ENCODE measurements around the gene GOLGA1.
A peak's percentile ranks its signal among the peaks of the same experiment; 100 is the strongest.
"Not testable (repeated sequence)": the region's sequence is repeated elsewhere in the genome, so short reads cannot be mapped to it uniquely, and the experiment has no call there.

Gene GOLGA1

DNA sequence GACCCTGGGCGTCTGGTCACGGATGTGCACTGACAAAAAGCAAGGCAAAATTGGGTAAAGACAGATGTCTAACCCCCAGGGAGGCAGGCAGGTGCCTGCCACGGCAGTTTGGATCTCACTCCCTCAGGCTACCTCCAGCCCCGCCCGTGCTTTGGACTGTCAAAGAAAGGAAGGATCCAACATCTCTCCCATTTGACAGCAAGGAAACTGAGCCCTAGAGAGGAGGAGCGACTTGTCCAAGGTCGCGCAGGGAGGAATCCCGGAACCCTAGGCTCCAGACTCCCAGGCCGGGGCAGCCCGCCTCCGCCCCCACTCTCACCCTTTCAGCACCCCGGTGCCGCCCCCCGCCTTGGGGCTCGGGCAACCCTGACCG, 376 bp downstream of the GOLGA1 start:
- peak in 1 of 14 donors; percentile 68 for DNase-seq

DNA sequence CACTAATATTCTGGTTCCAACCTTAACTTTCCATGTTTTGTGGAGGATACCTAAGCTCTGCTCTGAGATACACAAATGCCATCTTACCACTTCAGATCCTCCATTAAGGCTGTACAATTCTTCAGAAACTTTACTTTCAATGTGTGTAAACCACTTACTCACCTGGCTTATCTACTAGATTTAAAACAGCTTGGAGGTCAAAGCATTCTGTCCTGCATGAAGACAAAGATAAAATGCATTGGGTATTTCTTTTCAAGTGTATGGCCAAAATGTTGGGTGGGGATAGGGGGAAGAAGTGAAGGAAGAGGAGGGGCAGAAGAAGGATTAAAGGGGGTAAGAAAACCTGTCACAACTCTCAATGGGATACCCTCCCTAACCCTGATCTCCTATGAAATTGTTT, 939 bp downstream of the GOLGA1 start:
- no peak for DNase-seq

DNA sequence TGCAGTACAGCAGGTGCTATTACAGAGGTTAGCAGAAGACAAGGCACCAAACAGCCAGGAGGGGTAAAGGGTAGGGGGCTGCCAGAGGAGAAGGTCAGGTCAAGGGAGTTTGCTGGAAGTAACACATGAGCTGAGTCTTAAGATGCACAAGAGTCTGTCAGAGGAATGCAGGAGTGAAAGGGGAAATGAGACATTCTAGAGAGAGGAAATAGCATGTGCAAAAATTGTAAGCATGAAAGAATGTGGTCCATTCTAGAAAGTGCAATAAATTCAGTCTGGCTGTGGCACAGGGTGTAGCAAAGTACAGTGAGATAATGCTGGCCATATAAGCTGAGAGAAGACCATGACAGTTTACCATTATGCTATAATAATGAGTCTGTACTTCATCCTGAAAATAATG, 6.6 kb downstream of the GOLGA1 start:
- DNase-seq, result no peak

DNA sequence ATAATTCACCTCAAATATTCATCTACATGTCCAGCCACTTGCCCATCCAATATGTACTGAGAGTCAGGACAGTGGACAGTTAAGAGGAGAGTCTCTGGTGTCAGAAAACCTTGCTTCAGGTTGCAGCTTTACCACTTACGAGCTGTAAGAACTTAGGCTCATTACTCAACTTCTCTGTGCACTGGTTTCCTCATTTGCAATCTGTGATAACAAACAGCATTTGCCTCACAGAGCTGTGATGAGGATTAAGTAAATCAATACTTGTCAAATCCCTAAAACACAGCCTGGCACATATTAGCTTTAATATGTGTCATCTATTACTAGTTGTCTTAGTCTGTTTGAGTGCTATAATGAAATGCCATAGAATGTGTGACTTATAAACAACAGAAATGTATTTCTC, 8.6 kb downstream of the GOLGA1 start:
- no peak for DNase-seq

DNA sequence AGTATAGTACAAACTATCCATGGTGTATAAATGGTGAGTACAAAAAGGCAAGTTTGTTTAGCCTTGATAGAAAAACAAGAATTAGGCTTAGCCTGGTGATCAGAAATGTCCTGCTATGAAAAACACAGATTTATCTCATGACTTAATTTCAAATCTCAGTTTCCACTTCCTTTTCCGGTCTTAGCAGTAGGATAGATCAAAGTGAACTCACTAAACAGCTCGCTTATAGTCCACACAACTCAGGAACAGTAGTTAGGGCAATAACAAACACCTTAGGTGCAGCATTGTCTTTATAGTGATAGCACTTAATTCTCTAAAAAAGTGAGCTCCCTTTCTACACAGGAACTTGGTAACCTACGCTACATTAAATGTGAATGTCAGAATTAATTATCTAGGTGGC, 11.4 kb downstream of the GOLGA1 start:
- DNase-seq, result no peak

DNA sequence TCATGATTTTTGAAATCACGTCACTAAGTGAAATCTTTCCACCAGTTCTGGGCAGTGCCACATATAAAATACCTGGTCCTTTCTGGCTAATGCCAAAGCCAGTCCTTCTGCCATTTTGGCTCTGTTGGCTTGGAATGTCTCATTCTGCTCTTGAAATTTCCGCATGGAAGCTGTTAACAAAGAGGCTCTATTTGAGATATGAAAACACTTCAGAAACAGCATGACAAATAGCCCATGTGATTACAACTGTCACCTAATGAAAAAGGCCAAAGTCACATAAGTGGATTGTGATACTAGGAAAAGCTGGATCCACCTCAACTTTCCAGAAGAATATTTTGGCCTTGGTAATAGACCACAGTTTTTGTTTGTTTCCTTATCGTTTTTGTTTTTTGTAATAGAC, 12.8 kb downstream of the GOLGA1 start:
- DNase-seq, result no peak

DNA sequence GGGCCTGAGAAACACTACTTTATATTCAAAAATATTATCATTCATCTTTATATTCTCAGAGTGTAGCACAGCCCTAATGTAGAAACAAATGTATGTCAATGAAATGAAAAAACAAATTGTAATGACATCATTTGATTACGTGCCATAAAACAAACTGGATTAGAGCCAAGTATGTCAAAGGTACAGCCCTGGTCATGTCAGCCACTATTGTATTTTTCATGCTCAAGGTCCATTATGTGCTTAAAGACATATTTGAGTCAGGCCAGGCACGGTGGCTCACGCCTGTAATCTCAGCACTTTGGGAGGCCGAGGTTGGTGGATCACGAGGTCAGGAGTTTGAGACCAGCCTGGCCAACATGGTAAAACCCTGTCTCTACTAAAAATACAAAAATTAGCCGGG, 20.5 kb downstream of the GOLGA1 start:
- DNase-seq, result not testable (repeated sequence)

DNA sequence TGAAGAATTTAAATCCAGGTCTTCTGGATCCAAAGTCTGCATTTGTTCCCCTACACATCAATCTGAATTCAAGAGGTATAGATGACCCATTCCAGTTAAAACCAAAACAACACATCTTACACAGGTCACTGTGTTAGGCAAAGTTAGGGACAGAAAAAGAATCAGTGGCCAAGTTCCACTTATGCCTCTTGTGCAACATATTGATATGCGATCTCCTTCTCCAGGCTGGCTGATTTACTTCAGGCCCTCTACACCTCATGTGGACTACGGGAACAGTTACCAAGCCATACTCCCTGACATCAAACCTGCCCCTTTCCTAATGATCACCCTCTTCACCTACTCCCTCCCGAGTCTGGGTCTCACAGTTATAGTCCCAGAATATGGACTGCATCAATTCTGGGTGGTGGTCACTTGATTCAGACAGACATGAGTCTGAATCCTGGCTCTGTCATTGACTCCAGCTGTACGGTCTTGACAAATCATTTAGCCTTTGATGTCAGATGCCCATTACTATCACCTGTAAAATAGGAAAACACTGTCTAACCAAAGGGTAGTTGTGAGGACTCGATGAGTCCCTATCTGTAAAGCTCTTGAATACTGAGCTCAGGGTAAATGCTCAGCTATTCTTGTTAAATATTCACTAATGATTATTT, 26.0 kb downstream of the GOLGA1 start:
- DNase-seq, result no peak

DNA sequence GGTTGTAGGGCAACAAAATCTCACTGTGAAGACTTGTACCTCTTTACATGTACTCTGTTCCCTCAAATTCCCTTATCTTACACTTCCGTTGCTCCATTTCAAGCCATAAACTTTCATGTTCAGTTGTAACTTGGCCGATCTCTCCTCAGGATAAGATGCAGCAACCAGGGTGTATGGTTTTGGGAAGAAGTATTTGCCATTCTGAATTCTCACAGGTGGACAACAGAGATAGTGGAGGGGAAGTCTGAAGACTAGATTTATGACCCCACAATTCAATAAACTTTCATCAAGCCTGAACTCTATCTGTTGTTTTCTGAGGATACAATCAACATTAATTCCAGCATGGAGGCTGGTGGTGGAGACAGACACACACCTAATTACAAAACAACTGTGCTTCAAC, 27.5 kb downstream of the GOLGA1 start:
- no peak for DNase-seq

DNA sequence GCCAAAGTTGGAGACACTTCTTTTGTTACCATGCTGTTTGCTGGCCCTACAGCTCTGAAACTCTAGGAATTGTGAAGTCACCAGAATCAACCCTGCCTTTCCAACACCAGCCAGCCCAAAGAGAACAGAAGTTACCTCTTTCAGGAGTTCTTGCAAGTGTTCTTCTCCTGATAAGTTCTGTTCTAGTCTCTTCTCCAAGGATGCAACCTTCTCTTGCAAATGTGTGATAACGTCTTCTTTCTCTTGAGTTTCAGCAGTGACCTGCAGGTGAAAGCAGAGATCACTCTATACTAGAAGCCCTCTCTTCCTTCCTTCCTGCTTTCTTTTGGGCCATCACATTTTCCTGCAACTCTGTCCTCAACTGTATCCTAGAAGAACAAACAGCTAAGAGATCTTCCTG, 29.1 kb downstream of the GOLGA1 start:
- DNase-seq, result no peak

DNA sequence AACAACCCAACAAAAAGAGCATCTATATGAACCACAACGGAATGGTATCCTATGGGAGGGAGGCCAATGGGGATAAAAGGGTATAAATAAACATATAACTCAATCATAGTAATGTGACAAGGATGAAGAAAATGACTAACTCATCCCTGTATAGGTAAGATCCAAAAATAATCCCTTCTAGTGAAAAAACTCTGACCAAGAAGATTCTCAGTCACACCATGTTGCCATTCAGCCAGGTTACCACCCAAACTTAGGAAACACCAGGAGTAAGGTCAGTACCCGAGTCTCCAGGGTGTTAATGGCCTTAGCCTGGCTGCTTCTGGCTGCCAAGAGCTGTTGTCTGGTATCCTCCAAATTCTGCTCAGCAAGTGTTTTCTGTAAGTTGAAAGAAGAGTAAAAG, 32.8 kb downstream of the GOLGA1 start:
- DNase-seq, result no peak

DNA sequence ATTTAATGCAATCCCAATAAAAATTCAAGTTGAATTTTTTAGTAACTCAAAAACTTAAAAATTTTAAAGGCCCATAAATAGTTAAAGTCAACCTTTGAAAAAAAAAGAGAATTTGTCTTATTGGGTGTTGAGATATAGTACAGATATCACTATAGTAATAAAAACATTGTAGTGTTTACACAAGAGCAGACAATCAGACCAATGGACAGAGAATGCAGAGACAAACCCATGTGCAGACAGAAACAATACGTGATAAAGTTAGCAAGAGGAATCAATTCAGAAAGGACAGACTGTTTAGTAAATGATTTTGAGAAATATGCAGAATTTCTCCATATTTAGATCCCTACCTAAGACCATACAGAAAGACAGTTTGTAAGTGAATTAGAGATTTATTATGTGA, 33.9 kb downstream of the GOLGA1 start:
- no peak for DNase-seq

DNA sequence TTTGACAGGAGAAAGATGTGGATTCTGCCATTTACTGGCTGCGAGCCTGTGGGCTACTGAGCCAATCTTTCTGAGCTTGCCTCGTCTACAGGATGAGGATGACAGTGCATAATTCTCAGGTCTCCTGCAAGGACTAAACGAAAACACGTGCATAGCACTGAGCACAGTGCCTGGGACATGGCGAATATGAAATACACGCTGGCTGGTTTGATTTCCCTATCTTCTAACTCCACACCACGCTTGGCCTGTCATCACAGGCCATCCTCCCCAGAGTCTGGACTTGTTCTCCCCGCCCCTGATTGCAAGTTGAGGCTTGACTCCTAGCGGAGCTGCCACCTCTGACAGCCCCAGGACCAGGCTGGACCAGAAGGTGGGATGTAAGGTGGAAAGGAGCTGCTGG, 41.0 kb downstream of the GOLGA1 start:
- no peak for DNase-seq

DNA sequence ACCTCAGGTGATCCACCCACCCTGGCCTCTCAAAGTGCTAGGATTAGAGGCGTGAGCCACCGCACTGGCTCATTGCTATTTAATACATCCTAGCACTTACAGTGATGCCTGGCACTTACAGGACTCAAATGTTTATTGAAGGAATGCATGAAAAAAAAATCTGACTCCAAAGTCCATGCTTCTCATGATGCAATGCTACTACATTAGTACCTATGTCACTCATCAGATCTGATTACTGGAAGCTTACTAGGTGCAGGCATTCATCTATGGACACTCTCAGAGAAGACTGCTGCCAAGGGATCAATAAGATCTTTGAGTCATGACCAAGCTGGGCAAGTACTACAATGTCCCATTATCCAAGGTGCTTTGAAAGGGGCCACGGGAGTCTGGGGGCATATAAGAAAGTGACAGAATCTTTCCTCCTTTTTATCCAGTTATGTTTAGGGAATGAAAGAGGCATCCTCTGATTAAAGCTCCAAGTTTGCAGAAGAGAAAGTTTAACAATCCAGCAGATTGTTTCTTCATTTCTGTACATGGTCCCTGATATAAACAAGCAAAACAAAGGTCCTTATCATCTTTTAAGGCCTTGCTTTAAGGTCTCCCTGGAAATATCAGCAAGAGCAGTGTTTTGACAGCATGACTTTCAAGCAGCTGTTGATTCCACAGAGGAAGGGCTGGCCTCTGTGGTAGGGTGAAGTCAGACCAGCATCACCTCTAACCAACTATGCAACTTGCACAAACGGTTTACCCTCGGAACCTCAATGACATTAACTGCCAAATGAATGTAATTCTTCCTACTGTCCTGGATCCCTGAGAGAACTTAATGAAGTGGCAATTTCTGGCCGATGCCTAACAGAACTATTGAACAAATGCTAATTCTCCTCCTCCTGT, 43.1 kb downstream of the GOLGA1 start:
- DNase-seq, result no peak

DNA sequence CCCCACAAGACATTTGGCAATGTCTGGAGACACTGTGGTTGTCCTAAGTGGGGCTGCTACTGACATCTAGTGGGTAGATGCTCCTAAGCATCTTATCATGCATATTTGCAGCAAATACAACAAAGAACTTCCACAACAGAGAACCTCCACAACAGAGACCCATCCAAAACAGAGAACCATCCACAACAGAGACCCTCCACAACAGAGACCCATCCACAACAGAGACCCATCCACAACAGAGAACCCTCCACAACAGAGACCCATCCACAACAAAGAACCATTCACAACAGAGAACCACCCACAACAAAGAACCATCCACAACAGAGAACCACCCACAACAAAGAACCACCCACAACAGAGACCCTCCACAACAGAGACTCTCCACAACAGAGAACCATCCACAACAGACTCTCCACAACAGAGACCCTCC, 46.1 kb downstream of the GOLGA1 start:
- DNase-seq, result peak in 3 of 14 donors; percentile 15 to 18 (median 16)

DNA sequence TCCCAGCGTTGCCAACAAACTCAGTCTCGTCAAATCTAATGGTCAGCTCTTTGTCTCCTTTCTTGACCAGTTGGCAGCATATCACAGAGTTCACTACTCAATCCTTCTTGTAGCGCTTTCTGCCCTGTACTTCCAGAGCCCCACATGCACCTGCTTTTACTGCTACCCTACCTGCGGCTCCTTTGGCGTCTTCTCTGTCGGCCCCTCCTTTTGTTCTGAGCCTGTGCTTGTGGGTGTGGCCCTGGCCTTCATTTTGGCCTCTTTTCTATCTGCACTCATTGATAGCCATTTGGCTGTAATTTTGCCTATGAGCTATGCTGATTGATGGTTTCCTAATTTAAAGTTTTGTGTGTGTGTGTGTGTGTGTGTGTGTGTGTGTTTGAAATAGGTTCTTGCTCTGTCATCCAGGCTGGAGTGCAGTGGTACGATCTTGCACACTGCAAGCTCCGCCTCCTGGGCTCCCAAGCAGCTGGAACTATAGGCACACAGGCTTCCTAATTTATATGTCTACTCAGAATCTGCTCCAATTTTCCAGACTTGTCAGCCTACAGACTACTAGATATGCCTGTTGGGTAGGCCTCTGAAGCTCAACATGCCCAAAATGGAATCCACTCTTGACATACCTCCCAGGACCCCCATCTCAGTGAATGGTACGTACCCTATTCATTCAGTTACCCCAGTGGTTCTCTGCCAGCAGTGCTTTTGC, 46.7 kb downstream of the GOLGA1 start:
- DNase-seq, result peak in 1 of 14 donors; percentile 24

DNA sequence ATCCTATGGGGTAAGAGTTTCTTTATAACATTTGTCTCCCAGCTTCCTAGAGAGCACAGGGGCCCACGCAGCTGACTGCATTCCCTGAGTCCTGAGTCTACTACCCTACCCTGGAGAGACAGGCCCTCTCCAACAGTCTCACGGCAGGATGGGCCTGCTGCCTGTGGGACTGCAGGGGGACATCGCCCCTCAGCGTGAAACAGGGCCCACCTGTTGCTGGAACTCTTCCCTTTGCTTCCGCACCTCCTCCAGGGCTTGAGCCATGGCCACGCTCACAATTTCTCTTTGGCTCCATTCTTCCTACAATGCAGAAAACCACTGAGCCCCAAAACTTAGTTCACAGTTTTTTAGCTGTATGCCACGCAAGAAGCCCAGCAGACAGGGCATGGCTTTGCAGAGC, 50.7 kb downstream of the GOLGA1 start:
- no peak for DNase-seq

DNA sequence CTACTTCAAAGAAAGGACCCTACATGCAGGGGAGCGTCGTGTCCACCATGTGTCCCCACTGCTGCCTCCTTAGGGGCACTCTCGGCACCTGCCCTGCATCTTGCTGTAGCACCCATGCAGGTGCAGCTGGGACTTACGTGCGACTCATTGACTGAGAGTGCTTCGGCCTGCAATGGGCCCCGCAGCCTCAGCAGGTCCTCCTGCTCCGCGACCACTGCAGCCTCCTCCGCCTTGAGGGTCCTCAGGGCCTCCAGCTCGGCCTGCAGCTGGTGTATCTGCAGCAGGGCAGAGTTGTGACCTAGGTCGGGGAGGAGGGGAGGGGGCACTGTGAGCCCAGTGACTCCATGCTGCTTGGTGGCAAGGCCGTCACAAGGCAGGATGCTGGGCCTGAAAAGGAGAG, 51.9 kb downstream of the GOLGA1 start:
- DNase-seq, result no peak

DNA sequence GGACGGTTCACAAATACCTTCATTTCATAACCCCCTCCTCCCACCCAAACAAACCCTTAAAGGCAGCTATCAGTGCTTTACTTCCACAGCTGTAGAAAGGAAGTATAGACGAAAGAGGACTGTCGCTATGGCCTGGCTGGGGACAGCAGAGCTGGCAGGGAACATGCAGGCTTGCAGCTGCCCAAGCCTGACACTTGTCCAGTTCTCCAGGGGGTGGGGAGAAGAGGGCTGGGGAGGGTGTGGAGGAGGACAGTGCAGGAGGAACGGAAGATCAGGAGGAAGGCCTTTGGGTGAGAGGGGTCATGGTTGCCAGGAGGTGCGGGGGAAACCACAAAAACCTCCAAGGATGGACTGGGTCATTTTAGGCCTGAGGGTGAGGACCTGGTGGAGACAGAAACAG, 53.1 kb downstream of the GOLGA1 start:
- no peak for DNase-seq

DNA sequence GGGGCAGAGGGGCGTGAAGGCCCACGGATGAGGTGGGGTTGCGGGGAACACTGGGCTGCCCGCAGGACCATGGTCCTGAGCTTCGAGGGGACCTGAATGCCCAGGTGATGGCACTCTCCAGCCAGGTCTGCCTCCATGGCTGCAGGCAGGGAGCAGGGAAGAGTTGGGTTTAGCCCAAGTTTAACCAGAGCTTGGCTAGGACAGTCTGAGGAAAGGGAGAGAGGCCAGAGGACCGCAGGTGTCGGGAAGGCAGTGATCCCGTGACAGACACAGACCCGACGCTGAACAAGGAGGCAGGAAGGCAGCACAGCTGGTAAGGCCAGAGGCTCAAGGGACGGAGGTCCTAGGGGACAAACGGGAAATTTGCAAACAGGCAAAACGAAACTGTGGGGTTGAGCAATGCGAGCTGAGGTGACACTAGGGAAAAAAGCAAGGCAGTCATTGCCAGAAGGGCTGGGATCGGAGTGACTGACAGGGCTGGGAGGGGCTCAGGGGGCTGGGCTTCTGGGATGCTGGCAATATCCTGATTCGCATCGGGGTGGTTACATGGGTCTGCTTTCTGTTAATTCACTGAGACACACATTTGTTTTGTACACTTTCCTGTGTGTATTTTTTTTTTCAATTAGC, 53.9 kb downstream of the GOLGA1 start:
- peak in 1 of 14 donors; percentile 70 for DNase-seq

DNA sequence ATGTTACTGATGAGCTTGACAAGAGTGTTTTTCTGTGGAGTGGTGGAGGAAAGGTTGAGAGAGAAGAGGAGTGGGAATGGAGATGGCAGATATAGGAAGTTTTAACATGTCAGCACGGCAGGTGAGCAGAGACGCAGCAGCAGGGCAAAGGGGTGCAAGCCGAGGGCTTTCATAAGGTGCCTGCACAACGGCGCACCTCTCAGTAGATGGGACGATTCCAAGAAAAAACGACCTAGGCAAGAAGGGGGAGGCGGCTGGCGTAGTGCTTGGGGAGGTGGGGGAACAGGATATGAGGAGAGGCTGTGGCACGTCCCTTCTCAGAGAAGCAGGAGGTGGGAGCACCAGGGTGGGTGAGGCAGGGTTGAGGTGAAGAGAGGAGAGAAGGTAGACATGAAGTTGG, 54.4 kb downstream of the GOLGA1 start:
- DNase-seq, result no peak

DNA sequence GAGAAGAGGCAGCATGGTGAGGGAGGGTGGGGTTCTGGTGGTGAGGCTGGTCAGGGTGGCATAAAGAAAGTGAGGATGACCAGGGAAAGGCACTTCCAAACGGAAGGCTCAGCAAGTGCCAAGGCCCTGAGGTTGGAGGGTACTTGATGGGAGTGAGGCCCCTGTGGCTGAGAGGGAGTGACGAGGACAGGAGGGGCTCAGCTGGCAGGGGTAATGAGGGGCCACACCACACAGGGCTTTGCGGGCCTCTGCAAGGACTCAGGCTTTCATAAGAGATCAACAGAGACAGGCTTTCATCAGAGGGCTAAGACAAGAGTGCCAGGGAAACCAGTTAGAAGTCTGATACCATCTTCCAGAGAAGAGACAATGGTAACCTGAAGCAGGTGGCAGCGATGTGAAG, 55.3 kb downstream of the GOLGA1 start:
- DNase-seq, result no peak

DNA sequence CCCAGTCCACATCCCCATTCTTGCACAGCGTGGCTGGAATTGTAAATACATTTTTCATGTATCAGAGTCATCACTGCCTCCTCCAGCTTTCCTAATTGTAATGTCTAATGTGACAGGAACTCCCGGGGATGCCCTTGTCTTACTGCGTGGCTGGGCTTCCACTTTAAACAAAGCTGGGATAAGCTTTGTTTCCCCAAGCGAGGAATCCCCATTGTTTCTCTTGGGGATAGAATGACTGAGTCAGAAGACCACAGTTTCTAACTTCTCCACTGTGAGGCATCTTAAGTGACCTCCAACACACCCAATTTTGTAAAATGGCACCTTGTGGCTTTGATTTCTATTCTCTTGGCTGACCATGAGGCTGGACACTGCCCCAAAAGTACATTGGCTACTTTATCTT, 56.5 kb downstream of the GOLGA1 start:
- DNase-seq, result no peak

Measured in C1 segment of cervical spinal cord (tissue), 14 donors.